Renal pelvis (tissue), 4 donors: ENCODE measurements around the gene SRGAP1. TPM values are rescaled to one million over a fixed set of nuclear protein-coding genes. Genes with fewer than 3 reads are reported as not detected.
"Not testable (repeated sequence)": the region's sequence is repeated elsewhere in the genome, so short reads cannot be mapped to it uniquely, and the experiment has no call there.

Source experiments
- DNase-seq: peaks from one replicate; pipeline ENCODE4 v3.0.0-alpha.2; 2013
- polyA plus RNA-seq, 3 donors: library from polyadenylated mRNA; unstranded; fragments of 120-200 nt; gene quantifications; one replicate each; pipeline ENCODE4 v1.2.1, GENCODE V29; 2013; ENCODE audit not compliant: insufficient read length in 3 of 3

SRGAP1 gene
- polyA plus RNA-seq, 3 donors = 19.7 to 33.4 (median 24.3) TPM

DNA sequence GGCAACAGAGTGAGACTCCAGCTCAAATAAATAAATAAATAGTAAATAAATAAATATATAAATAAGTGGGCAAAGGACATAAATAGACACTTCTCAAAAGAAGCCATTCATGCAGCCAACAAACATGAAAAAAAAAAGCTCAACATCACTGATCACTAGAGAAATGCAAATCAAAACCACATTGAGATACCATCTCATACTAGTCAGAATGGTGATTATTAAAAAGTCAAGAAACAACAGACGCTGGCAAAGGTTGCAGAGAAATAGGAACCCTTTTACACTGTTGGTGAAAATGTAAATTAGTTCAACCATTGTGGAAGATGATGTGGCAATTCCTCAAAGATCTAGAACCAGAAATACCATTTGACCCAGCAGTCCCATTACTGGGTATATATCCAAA, 322.5 kb downstream of the SRGAP1 start:
- not testable (repeated sequence) for DNase-seq

DNA sequence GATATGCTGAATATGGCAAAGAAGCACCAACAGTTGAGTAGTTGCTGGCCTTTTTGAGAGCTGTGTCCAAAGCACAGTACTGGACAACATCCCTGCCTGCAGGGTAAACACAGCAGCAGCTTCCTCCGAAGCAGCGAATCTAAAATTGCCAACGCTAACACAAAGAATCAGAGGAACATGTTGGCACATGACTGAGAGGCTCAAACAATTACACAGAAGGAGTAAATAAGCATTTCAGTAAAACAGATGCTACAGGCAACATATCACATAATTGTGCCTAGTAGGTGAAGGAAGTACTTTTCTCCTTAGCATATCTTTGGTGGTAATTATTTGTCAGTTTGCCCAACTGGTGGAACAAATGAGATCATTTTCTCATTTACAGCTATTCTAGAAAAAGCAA, 325.5 kb downstream of the SRGAP1 start:
- no peak for DNase-seq

DNA sequence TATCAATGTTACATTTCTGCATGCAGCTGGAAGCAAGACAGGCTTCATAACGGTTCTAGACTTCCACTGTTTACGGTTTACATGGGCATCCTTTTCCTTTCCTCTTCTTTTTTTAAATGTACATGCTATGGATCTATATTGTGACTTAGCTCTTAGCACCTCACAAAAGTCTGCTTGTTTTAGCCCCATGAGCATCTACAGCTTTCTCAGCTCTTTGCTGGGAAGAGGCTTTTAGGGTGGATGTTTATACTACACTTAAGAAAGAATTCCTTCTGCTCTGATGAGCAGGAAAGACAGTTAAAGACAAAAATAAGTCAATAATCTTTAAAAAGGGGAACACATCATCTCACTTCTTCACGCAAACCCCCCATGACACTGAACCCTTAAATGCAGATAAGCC, 326.2 kb downstream of the SRGAP1 start:
- DNase-seq = no peak

DNA sequence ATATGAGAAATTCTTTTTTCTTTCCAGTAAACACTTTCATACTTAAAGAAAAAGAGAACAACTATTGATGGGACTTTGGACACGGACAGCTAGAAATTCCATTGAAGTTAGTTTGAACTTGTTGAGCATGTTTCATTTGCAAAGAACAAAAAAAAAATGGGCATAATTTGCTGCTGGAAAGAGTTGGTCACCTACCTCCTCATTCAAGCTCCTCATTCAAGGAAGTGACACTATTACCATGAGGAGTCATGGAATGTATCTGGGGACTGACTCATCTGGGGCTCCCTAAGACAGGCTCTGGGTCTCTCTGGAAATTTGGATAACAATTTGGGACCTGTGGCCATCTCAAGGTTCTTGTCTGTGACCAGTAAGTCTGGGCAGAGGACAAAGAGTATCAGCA, 327.2 kb downstream of the SRGAP1 start:
- DNase-seq = no peak

DNA sequence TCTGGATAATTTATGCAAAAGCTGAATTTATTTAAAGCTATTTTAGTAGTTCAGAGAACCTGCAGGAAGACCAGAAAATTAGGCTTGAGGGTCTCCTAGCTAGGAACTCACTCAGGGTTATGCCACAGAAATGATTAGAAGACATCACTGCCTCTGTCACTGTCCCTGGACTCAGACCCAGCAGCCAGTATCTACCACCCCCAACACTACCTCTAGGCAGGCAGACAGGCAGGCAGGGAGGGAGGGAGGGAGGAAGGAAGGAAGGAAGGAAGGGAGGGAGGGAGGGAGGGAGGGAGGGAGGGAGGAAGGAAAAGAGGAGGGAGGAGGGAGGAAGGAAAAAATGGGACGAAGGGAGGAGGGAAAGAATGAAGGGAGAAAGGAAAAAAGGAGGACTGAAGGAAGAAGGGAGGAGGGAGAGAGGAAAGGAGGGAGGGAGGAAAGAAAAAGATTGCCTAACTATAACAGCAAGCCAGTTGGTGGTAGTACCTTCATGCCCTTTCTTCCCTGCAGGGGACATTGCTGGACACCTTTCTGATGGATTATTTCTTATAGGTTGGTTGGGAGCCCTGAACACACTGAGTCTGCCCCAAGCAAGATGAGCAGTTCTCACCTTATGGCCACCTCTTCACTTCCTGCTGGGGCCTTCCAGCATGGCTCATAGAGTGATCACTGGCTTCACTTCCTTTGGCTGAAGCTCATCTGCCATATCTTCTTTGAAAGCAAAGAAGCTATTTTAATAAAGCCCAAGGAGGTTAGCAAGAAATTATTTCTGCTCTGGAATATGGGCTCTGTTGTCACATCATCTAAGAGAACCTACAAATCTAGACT, 327.9 kb downstream of the SRGAP1 start:
- DNase-seq = no peak

DNA sequence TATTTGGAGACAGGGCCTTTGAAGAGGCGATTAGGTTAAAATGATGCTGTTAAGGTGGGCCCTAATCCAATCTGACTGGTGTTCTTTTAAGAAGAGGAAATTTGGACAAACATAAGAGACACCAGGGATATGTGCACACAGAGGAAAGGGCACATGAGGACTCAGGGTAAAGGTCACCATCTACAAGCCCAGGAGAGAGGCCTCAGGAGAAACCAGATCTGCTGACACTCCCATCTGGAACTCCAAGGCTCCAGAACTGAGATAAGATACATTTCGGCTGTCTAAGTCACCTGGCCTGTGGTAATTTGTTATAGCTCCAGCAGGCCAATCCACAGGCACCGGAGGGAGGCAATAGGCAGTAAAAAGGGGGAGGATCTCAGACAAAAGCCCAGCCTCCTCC, 329.0 kb downstream of the SRGAP1 start:
- DNase-seq = no peak

DNA sequence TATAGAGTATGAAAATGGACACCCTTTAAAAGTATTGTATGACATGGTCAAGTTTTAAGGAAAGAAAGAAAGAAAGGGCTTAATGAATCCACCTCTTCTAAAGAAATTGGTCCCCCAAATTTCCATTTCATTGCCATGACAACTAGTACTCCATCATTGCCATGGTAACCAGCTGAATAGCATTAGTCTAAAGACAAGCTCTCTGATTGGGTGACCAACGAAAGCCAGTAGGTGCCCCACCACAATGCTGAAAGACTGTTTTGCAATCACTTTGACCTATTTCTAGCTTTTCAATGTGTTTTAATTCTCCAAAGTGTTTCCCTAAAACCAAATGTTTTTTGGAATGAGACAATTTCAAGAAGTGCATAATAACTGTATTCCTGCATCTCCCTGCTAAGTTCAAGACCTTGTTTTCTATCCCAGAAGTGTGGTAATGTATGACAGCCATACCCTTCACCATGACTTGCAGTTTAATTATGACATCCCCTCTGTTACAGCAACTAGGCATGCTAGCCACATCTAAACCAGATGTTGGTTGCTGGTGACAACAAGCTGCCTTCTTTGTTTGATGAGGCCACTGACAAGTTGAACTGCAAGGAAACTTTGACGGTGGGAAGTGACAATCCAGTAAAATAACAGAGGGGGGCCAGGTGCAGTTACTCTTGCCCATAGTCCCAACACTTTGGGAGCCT, 330.9 kb downstream of the SRGAP1 start:
- no peak for DNase-seq

DNA sequence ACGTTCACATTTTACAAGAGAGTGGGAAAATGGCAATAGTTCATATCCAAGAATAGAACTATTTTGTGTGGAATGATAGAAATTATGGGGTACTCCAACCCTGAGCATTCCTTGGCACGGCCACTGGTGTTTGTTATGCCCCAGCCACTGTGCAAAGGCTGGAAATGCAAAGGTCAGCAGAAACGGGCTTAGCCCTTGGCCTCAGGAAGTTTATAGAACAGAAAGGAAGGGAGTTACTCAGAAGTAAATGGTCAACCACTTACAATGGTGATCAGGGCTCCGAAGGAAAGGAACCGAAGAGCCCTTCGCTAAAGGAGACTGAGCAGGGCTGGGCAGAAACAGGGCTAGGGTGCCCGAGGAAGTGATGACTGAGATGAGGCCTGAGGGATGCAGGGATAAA, 332.5 kb downstream of the SRGAP1 start:
- DNase-seq = no peak

DNA sequence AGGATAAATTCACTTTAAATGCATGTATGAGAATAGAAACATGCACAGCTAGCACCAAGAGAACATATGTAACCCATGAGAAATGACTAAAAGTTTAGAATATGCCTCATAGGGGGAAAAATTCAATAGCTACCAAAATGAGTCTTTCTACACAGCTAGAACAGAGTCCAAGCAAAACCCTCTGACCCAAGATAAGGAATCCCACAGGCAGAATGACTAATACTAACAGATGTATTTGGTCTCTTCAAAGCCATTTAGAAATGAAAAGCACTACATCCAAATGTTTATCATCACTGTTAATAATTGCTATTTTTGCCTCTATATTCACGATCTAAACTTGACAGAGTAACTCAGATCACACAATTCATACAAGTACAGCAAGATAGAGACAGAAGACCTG, 333.6 kb downstream of the SRGAP1 start:
- no peak for DNase-seq

DNA sequence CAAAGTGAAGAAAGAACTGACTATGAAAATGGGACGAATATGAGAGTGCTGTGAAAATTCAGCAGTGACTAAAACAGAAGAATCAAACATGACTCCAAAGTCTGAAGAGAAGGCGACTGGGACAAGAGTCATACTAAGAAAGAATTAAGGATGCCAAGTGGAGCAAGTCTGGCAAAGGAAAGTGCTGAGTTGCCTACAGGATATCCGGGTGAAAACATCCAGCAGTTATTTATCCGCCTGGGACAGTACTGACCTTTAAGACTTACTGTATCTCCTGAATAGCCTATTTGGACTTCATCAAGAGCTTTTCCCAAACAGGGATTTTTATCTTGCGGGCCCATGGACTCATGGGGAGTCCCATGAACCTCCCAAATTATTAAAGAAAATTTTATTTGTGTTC, 336.5 kb downstream of the SRGAP1 start:
- DNase-seq = no peak

DNA sequence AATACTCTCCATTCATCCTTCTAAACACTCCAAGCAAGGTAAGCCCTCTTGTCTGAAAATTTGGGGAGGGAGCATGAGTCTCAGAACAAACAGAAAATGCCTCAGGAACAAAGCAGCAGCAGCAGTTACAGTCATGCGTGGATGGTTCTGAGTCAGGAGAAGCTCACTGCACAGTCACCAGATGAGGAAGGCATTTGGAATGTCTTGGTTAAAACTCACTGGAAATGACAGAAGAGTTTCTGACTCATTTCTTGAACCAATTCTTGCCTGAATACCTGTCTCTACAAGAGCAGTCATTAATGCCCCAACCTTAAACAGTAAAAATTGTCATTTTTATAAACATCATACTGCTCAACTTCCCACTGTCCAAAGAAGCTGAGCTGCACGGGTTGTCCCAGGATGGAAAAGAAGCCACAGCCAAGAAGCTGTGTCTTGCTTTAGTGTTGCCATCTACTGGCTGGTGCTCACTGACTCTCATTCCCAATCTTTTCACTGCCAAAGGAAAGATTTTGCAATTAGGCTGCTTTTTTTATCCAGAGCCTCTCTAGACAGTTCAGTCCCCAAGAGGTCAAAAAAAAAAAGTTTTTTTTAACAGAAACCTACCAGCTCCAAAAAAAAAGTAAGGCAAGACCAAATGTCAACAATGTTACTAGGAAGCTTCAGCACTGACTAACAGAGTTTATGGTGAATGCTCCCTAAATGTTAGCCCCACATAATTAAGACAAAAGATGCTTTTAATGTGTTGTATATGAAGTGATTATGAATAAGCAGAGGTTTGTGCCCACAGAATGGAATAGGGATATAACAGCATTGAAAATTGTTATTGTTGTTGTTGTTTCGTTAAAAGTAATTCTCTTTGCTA, 337.2 kb downstream of the SRGAP1 start:
- peak; percentile 64 for DNase-seq

DNA sequence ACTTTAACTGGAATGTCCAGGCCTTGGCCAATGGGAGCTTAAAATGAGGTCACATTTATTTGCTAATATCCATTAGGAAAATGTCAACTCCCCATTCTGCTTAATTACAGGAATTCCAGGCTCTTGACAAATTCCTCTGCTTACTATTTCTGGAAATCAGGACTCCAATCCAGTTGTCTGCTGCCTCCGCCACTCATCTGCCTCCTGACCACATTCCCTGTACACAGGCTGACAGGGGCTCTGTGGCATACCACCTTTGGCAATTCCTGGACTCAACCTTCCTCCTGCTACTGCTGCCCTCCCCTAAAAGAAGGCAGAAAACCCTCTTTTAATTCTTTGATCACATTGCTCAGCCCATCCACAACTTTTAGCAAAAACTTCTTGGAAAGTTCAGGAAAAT, 339.7 kb downstream of the SRGAP1 start:
- no peak for DNase-seq

DNA sequence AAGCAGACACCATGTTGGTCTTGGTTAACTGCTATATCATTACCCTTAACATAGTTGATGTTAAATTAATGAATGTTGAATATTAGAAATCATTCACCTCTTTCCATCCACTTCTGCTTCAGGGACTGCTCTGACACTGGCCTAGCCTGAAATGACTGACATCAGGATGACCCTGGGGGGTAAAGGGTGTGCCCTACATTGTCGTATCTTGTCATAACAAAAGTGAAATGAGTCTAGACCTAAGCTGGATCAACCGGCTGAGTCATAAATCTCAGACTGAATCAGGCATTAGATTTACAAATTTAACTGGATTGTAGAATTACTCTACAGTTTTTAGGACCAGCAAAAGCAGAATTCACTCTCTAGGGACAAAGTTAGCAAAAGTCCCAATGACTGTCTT, 342.3 kb downstream of the SRGAP1 start:
- DNase-seq = no peak

DNA sequence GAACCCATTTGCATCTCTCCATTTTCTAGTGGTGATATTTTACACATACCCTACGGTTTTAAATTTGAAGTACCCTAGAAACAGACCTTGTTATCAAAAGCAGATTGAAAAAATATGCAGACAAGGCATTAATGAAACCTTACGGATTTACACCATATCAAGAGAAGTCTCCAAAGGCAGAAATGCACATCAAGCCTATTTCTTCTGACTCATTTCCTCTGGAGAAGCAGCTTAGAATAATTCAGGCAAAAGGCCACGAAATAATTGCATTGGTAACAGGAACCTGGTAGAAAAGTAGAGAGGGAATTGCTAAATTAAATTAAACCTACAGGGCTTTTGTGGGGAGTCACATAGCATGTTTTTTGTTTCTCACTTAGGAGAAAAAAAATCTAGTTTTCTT, 342.9 kb downstream of the SRGAP1 start:
- no peak for DNase-seq

DNA sequence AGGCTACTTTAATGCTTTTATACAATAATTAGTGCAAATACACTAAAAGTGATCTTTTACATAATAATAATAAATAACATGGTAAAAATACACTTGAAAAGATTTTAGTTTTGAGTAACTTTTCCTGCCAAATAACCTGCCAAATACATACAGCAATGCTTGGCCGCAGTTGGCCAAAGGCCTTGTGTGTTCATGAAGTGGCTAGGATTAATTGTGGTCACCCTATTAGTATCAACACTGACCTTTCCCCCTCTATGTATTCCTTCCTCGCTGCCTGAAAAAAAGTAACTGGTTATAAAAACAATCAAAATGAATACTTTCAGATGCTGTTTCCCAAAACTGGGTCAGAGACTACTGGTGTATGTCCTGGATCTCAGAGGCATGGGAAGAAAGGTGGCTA, 343.3 kb downstream of the SRGAP1 start:
- DNase-seq = no peak

DNA sequence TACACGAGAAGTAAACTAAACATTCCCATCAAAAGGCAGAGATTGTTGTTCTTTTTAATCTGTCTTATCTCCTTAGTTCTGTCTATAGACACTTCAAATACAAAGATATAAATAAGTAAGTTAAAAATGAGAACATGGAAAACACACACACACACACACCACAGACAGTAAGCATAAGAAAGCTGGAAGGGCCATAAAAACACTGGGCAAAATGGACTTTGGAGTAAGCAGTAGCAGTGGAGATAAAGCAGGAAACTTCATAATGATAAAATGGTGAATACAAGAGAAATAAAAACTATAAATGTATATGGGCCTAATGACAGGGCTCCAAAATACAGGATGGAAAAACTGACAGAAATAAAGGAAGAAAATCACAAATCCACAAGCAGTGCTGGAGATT, 345.0 kb downstream of the SRGAP1 start:
- no peak for DNase-seq

DNA sequence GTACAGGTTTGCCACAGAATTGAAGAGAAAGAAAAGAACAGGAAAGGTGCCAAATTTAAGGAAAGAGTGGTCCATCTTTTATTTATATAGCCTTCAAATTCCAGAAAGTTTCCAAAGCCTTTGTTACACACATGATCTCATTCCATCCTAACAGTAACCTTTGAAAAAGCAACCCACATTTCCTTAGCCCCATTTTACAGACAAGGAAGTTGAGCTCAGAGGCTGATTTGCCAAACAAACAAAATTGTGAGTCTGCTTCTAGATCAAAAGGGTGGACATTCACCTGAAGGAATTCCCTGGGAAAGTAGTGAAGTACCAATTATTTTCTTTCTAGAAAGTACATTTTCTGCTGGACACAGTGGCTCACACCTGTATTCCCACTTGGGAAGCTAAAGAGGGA, 345.6 kb downstream of the SRGAP1 start:
- DNase-seq = no peak

DNA sequence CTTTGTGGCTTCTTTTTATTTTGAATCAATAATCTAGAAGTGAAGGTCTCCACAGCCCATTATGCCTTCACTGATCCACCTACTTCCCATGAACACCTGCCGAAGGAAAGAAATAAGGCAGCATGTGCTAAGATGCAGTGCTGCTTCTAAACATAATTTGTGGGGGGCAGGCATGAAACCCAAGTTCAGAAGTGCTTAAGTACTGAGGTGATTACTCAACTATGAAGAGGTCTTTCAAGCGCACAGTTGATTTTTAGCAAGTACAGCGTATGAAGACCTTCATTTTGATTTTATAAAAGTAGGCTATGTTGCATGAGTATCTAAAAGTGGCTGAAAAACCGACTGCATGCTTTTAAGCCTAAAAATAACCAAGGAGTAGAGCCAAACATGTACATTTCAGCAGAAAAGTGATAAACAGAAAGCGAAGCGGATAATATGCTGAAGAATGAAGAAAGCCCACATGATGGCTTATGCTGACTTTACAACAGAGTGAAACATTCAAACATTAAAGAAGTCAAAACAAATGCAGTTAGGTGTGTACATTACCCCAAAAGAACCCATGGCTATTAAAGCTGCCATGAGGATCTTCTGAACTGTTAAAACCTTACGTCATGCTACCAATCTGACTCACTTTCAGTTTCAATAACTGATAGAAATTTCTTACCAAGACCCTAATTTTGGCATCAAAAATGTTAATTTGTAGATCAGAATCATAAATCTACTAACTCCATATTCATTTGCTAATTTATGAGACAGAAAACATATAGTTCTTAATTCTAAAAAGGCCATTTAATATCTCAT, 348.3 kb downstream of the SRGAP1 start:
- no peak for DNase-seq

DNA sequence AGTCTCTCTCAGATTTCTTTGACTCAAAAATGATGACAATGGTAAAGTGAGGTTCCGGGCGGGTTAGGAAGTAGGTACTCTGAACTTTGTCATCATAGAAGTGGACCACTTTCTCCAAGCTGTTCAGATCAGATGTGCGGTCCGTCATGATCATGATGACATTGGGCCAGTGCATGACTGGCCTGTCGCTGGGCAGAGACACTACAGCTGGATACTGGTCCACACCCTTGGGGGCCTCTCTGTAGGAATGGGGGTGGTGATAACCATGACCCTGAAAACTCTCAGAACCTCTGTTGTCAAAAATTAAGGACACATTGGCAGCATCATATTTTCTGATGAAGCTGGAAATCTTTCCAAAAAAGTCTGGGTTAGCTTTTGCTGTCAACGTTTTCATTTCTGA, 349.4 kb downstream of the SRGAP1 start:
- DNase-seq = no peak

DNA sequence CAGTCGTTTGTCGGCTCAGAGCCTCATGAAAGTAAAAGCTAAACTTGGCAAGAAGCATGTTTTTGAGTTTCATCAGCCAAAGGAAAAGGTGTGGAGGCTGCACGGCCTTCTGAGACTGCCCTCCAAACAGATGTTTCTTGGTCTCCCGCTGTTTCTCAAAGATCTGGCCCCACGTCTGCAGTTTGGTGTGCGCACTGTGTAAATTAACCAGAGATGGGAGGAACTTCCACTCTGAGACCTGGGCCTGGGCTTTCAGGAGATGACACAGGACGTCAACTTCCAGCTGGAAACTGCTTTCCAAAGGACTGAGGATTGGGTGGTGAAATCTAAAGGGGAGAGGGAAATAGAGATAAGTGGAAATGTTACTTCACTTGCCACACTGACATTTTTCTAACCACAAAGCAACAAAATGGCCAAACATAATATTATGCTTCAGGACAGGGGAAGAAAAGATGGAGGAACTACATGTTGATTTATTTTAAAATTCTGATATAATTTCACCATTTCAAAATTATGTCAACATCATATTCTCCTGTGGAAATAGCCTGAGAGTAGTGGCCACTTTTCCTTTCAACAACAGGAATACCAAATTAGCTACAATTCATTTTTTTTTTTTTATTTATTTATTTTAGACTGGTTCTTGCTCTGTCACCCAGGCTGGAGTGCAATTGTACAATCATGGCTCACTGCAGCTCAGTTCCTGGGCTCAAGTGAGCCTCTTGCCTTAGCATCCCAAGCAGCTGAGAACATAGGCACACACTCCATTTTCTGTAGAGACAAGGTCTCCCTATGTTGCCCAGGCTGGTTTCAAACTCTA, 350.0 kb downstream of the SRGAP1 start:
- no peak for DNase-seq

DNA sequence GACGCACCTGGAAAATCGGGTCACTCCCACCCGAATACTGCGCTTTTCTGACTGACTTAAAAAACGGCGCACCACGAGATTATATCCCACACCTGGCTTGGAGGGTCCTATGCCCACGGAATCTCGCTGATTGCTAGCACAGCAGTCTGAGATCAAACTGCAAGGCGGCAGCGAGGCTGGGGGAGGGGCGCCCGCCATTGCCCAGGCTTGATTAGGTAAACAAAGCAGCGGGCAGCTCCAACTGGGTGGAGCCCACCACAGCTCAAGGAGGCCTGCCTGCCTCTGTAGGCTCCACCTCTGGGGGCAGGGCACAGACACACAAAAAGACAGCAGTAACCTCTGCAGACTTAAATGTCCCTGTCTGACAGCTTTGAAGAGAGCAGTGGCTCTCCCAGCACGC, 351.3 kb downstream of the SRGAP1 start:
- DNase-seq = not testable (repeated sequence)
